HCT116 (cell line): ENCODE data around the gene TMPRSS13. TPM values are rescaled to one million over a fixed set of nuclear protein-coding genes. Genes with fewer than 3 reads are reported as not detected.

Source experiments
- ATAC-seq: fragments of 200-7000 bp; cut with Tn5 transposase; 2 replicates; pipeline ENCODE4 v1.9.1; 2020; ENCODE audit warnings: mild to moderate bottlenecking, moderate library complexity
- BruUV-seq: library from RNA; stranded (reverse); fragments of 400-500 nt; replicated peaks from 2 replicates; lab custom pipeline; 2021; lab: Mats Ljungman, UMichigan
- CTCF ChIA-PET: fragments of 300-600 bp; sonication (Branson Sonifier 250); formaldehyde crosslinking; loops from one replicate; lab custom pipeline; 2021; ENCODE audit warnings: antibody characterized with exemption; lab: Charles Lee
- POLR2A ChIA-PET: fragments of 300-600, 350-600 bp; sonication (Branson Sonifier 250); formaldehyde crosslinking; loops from one replicate; lab custom pipeline; 2021; ENCODE audit warnings: antibody characterized with exemption; lab: Charles Lee
- RAD21 ChIA-PET, 2 experiments: fragments of 300-600 bp; sonication (Branson Sonifier 250); formaldehyde crosslinking; loops; one replicate each; lab custom pipeline; 2023; ENCODE audit warnings: low total read pairs in 2 of 2; ENCODE audit not compliant: uncharacterized antibody in 2 of 2, unreplicated experiment in 2 of 2, low non-redundant PET in 1 of 2; lab: Charles Lee
- DNase-seq: peaks from one replicate; pipeline ENCODE4 v3.0.0-alpha.2; 2010; ENCODE audit warnings: low read depth, low spot score
- H2AFZ ChIP-seq: fragments of 200-600 bp; shearing (Covaris generic), sonication (generic); 2 replicates; pipeline ENCODE4 v1.6.1; 2017; ENCODE audit warnings: low read depth, mixed run types, mixed read lengths, antibody characterized with exemption, low read length; ENCODE audit not compliant: poor library complexity, severe bottlenecking
- H3K27ac ChIP-seq: 2 replicates; pipeline ENCODE4 v1.5.1; 2012; ENCODE audit warnings: low read depth, low read length
- H3K27me3 ChIP-seq: fragments of 200-600 bp; sonication (generic); 2 replicates; pipeline ENCODE4 v1.6.1; 2016; ENCODE audit warnings: mixed run types, low read length, mixed read lengths; ENCODE audit not compliant: insufficient read depth
- H3K36me3 ChIP-seq, 2 experiments: fragments of 200-500 bp in 1 of 2; fragments of 200-600 bp in 1 of 2; sonication (Bioruptor generic) in 1 of 2; sonication (generic) in 1 of 2; 2 replicates each; pipeline versions ENCODE4 v1.5.1 to v1.6.1; 2014 to 2016; ENCODE audit warnings: low read length in 2 of 2, inconsistent platforms in 1 of 2, mixed read lengths in 1 of 2, mixed run types in 1 of 2; ENCODE audit not compliant: insufficient read depth in 2 of 2, control insufficient read depth in 1 of 2
- H3K4me1 ChIP-seq, 2 experiments: fragments of 200-600 bp in 1 of 2; sonication (generic) in 1 of 2; 2 replicates each; pipeline versions ENCODE4 v1.5.1 to v1.6.1; 2012 to 2017; ENCODE audit warnings: low read length in 2 of 2, inconsistent platforms in 1 of 2, mild to moderate bottlenecking in 1 of 2, mixed read lengths in 1 of 2, mixed run types in 1 of 2, moderate library complexity in 1 of 2; ENCODE audit not compliant: insufficient read depth in 2 of 2, control insufficient read depth in 1 of 2
- H3K4me2 ChIP-seq: fragments of 200-600 bp; sonication (generic); 2 replicates; pipeline ENCODE4 v1.6.1; 2017; ENCODE audit warnings: mixed run types, low read length, mixed read lengths
- H3K4me3 ChIP-seq, 2 experiments: fragments of 200-600 bp in 1 of 2; sonication (generic) in 1 of 2; replicated peaks in 1 of 2; 2 replicates each; pipeline ENCODE4 v1.5.1; 2011 to 2016; ENCODE audit warnings: low read length in 2 of 2, control low read depth in 1 of 2, low read depth in 1 of 2, mild to moderate bottlenecking in 1 of 2, mixed read lengths in 1 of 2, mixed run types in 1 of 2
- H3K79me2 ChIP-seq: fragments of 200-600 bp; sonication (generic); 2 replicates; pipeline ENCODE4 v1.6.1; 2017; ENCODE audit warnings: mild to moderate bottlenecking, mixed run types, low read length, moderate library complexity, mixed read lengths; ENCODE audit not compliant: insufficient read depth
- H3K9ac ChIP-seq: fragments of 200-600 bp; sonication (generic); 2 replicates; pipeline ENCODE4 v1.6.1; 2016; ENCODE audit warnings: low read length, mixed read lengths
- H3K9me2 ChIP-seq: fragments of 200-600 bp; sonication (generic), shearing (Covaris generic); 2 replicates; pipeline ENCODE4 v1.6.1; 2017; ENCODE audit warnings: mixed run types, mild to moderate bottlenecking, moderate library complexity; ENCODE audit not compliant: insufficient read depth
- H3K9me3 ChIP-seq, 2 experiments: fragments of 200-500 bp in 1 of 2; fragments of 200-600 bp in 1 of 2; sonication (Bioruptor generic) in 1 of 2; sonication (generic) in 1 of 2; 2 replicates each; pipeline ENCODE4 v1.6.1; 2014 to 2017; ENCODE audit warnings: low read length in 2 of 2, mixed read lengths in 2 of 2, inconsistent platforms in 1 of 2, low read depth in 1 of 2, mild to moderate bottlenecking in 1 of 2, mixed run types in 1 of 2, moderate library complexity in 1 of 2; ENCODE audit not compliant: control insufficient read depth in 1 of 2, insufficient read depth in 1 of 2
- H4K20me1 ChIP-seq: fragments of 200-600 bp; sonication (generic), shearing (Covaris generic); 2 replicates; pipeline ENCODE4 v1.6.1; 2017; ENCODE audit warnings: mixed run types, mild to moderate bottlenecking, moderate library complexity; ENCODE audit not compliant: insufficient read depth
- CEBPB ChIP-seq: IDR thresholded peaks from 2 replicates; pipeline ENCODE4 v1.6.1; 2012; ENCODE audit warnings: low read depth
- CTCF ChIP-seq, 3 experiments: fragments of 200-600 bp in 1 of 3; sonication (generic) in 1 of 3; IDR thresholded peaks in 2 of 3; conservative IDR thresholded peaks in 1 of 3; 2 replicates each; pipeline ENCODE4 v1.5.1; 2012 to 2017; ENCODE audit warnings: low read depth in 2 of 3, low read length in 2 of 3, antibody characterized with exemption in 1 of 3, borderline replicate concordance in 1 of 3, control low read depth in 1 of 3, mild to moderate bottlenecking in 1 of 3, mixed read lengths in 1 of 3, mixed run types in 1 of 3, moderate library complexity in 1 of 3; ENCODE audit not compliant: insufficient read depth in 1 of 3
- EGR1 ChIP-seq: IDR thresholded peaks from 2 replicates; pipeline ENCODE4 v1.6.1; 2012; ENCODE audit warnings: low read depth
- ELF1 ChIP-seq: IDR thresholded peaks from 2 replicates; pipeline ENCODE4 v1.6.1; 2012; ENCODE audit warnings: low read depth, borderline replicate concordance
- FOSL1 ChIP-seq: IDR thresholded peaks from 2 replicates; pipeline ENCODE4 v1.6.1; 2012; ENCODE audit warnings: low read depth
- JUND ChIP-seq: IDR thresholded peaks from 2 replicates; pipeline ENCODE4 v1.6.1; 2012
- SP1 ChIP-seq: IDR thresholded peaks from 2 replicates; pipeline ENCODE4 v1.6.1; 2012; ENCODE audit warnings: low read depth
- ZNF274 ChIP-seq: fragments of 200-500 bp; sonication (Bioruptor generic); IDR thresholded peaks from 2 replicates; pipeline ENCODE4 v1.6.1; 2014; ENCODE audit warnings: mild to moderate bottlenecking, low read depth, low read length, inconsistent platforms
- intact Hi-C: fragments of 100-400 bp; cut with micrococcal nuclease; formaldehyde crosslinking; loops from 2 replicates; pipeline ENCODE4 v1.10.0; 2022
- total RNA-seq: library from RNA; stranded (reverse); gene quantifications from one replicate; pipeline ENCODE4 v1.2.1, GENCODE V29; 2021; ENCODE audit not compliant: unreplicated experiment

TMPRSS13 gene
- total RNA-seq, 1 experiment from 2014 or later, result 0.52 TPM

- H3K4me1 ChIP-seq, result peaks cover 5 to 12% of the 10 kb centered on the region in 2 experiments; a peak in 3 of 4 replicates
- H3K27me3 ChIP-seq, result peaks cover 37% of the 10 kb centered on the region; the same call in 1 of the 2 replicates
- H2AFZ ChIP-seq, result no peak overlapping the region
- BruUV-seq, result no TSS peak
- no peak overlapping the region for H3K9ac ChIP-seq
- TF ChIP-seq CTCF (IDR thresholded peaks at IDR 0.05 in 2 of 3, conservative IDR thresholded peaks at IDR 0.05 in 1 of 3; ENCODE audit: borderline replicate concordance in 1 of 3, insufficient read depth in 1 of 3, low read depth in 2 of 3, low read length in 2 of 3), result no peak
- no peak for TF ChIP-seq ZNF274
- TF ChIP-seq JUND, result no peak
- no peak for TF ChIP-seq SP1
- no peak for TF ChIP-seq EGR1
- no peak for TF ChIP-seq ELF1
- no peak for TF ChIP-seq FOSL1
- TF ChIP-seq CEBPB, result no peak
- TF ChIP-seq, all 23 proteins: peak for 0
- DNase-seq (no peak), ATAC-seq (no peak)
- intact Hi-C loops, result no loop called here
- RAD21 ChIA-PET, result no interaction called here
- Histone ChIP-seq H4K20me1 (no peaks in the 10 kb centered on the region), H3K9me2 (no peaks in the 10 kb centered on the region), H3K4me2 (no peak overlapping the region), H3K9me3 (no peaks in the 10 kb centered on the region), H3K36me3 (no peaks in the 10 kb centered on the region), H3K4me3 (no peak overlapping the region), H3K79me2 (no peaks in the 10 kb centered on the region), H3K27ac (no peak overlapping the region)
- CTCF ChIA-PET, result no interaction called here
- POLR2A ChIA-PET, result no interaction called here
Observed at GRCh38 chr11:117872420-117872961, 56.7 kb downstream of the TMPRSS13 start.

GRCh38 chr11:117871784-117872183 is 57.4 kb downstream of the TMPRSS13 start:
- Histone ChIP-seq H3K79me2 (no peaks in the 10 kb centered on the region), H3K27ac (no peak overlapping the region), H2AFZ (no peak overlapping the region), H3K27me3 (peaks cover 37% of the 10 kb centered on the region; the same call in 1 of the 2 replicates), H3K4me3 (no peak overlapping the region), H3K9me3 (no peaks in the 10 kb centered on the region), H3K36me3 (no peaks in the 10 kb centered on the region), H4K20me1 (no peaks in the 10 kb centered on the region), H3K9ac (no peak overlapping the region), H3K4me2 (no peak overlapping the region), H3K4me1 (peaks cover 5% of the 10 kb centered on the region in 2 experiments; a peak in 3 of 4 replicates), H3K9me2 (no peaks in the 10 kb centered on the region)
- no peak for ATAC-seq
- intact Hi-C loops, result no loop called here
- CTCF ChIA-PET, result no interaction called here
- RAD21 ChIA-PET, result no interaction called here
- POLR2A ChIA-PET, result no interaction called here
- no peak for DNase-seq
- no peak for TF ChIP-seq JUND
- no TSS peak for BruUV-seq
